ENCODE measurements around the gene PCDHB8.
"Not testable (repeated sequence)": the region's sequence is repeated elsewhere in the genome, so short reads cannot be mapped to it uniquely, and the experiment has no call there.

- TF ChIP-seq CTCF, POLR2A (IDR thresholded peaks at IDR 0.05): not testable (repeated sequence)
These were observed 24.1 kb downstream of the PCDHB8 start for GRCh38 chr5:141201646-141202045.
